Ishikawa (cell line): ENCODE data around the gene PSMA7.

Experiments used
- CEBPB ChIP-seq: IDR thresholded peaks from 2 replicates; pipeline ENCODE4 v1.6.1; 2012
- CREB1 ChIP-seq: IDR thresholded peaks from 2 replicates; pipeline ENCODE4 v1.6.1; 2012; ENCODE audit warnings: low read depth
- EGR1 ChIP-seq: IDR thresholded peaks from 2 replicates; pipeline ENCODE4 v1.6.1; 2012
- EP300 ChIP-seq: IDR thresholded peaks from 2 replicates; pipeline ENCODE4 v1.6.1; 2012; ENCODE audit warnings: borderline replicate concordance
- FOXM1 ChIP-seq: IDR thresholded peaks from 2 replicates; pipeline ENCODE4 v1.6.1; 2012; ENCODE audit warnings: low read depth, borderline replicate concordance
- MAX ChIP-seq: IDR thresholded peaks from 2 replicates; pipeline ENCODE4 v1.6.1; 2012
- NFIC ChIP-seq: IDR thresholded peaks from 2 replicates; pipeline ENCODE4 v1.6.1; 2012
- RAD21 ChIP-seq: IDR thresholded peaks from 2 replicates; pipeline ENCODE4 v1.6.1; 2012; ENCODE audit warnings: low read depth
- REST ChIP-seq: IDR thresholded peaks from 2 replicates; pipeline ENCODE4 v1.6.1; 2012; ENCODE audit warnings: low read depth, mild to moderate bottlenecking
- TAF1 ChIP-seq: IDR thresholded peaks from 2 replicates; pipeline ENCODE4 v1.6.1; 2012; ENCODE audit warnings: low read depth, mild to moderate bottlenecking
- TCF12 ChIP-seq: IDR thresholded peaks from 2 replicates; pipeline ENCODE4 v1.6.1; 2012; ENCODE audit warnings: low read depth
- TEAD4 ChIP-seq: IDR thresholded peaks from 2 replicates; pipeline ENCODE4 v1.6.1; 2012
- USF1 ChIP-seq: IDR thresholded peaks from 2 replicates; pipeline ENCODE4 v1.6.1; 2012
- YY1 ChIP-seq: IDR thresholded peaks from 2 replicates; pipeline ENCODE4 v1.6.1; 2012; ENCODE audit warnings: low read depth
- ZBTB7A ChIP-seq: IDR thresholded peaks from 2 replicates; pipeline ENCODE4 v1.6.1; 2012; ENCODE audit warnings: low read depth

The PSMA7 gene

GRCh38 chr20:62131560-62132320, 11.5 kb downstream of the PSMA7 start:
- TF ChIP-seq USF1 = no peak
- no peak for TF ChIP-seq TEAD4
- no peak for TF ChIP-seq MAX
- TF ChIP-seq CREB1 = no peak
- TF ChIP-seq NFIC = no peak
- no peak for TF ChIP-seq EGR1
- TF ChIP-seq REST = no peak
- no peak for TF ChIP-seq EP300
- no peak for TF ChIP-seq TAF1
- no peak for TF ChIP-seq RAD21
- TF ChIP-seq TCF12 = no peak
- TF ChIP-seq YY1 = no peak
- TF ChIP-seq CEBPB = no peak
- TF ChIP-seq FOXM1 = no peak
- no peak for TF ChIP-seq ZBTB7A

- TF ChIP-seq MAX (no peak), CEBPB (no peak), EP300 (no peak), CREB1 (no peak), TAF1 (no peak), ZBTB7A (no peak), YY1 (no peak), NFIC (no peak), USF1 (no peak), RAD21 (no peak), EGR1 (no peak), TEAD4 (no peak), FOXM1 (no peak), TCF12 (no peak), REST (no peak)
These were observed 13.3 kb downstream of the PSMA7 start for GRCh38 chr20:62129731-62130531.

- TF ChIP-seq EGR1 = no peak
- TF ChIP-seq USF1 = no peak
- no peak for TF ChIP-seq EP300
- no peak for TF ChIP-seq YY1
- TF ChIP-seq TAF1 = no peak
- no peak for TF ChIP-seq FOXM1
- TF ChIP-seq ZBTB7A = no peak
- TF ChIP-seq MAX = no peak
- TF ChIP-seq NFIC = no peak
- TF ChIP-seq REST = no peak
- no peak for TF ChIP-seq RAD21
- TF ChIP-seq CREB1 = no peak
These were observed 14.7 kb downstream of the PSMA7 start for GRCh38 chr20:62128502-62128901.
